ENCODE results near the gene PSEN1. TPM values are rescaled to one million over a fixed set of nuclear protein-coding genes. Genes with fewer than 3 reads are reported as not detected.

PSEN1 gene
- total RNA-seq, 1 donor from 2014 or later, result 41.1 TPM

- peaks cover 9% of the 10 kb centered on the region for H3K4me1 Mint-ChIP-seq (ENCODE audit: low read depth)
- H3K9me3 Mint-ChIP-seq, result no peaks in the 10 kb centered on the region
- DNase-seq (ENCODE audit: low spot score), result no peak
- H3K27ac Mint-ChIP-seq, result no peak overlapping the region
- peaks cover 2% of the 10 kb centered on the region for H3K36me3 Mint-ChIP-seq (ENCODE audit: low read depth)
- intact Hi-C loops (cut with micrococcal nuclease), result no loop called here
- peak overlapping the region; percentile 20 for H3K4me3 Mint-ChIP-seq
- peaks cover 2% of the 10 kb centered on the region for H3K27me3 Mint-ChIP-seq (ENCODE audit: insufficient read depth)
These were observed 133.6 kb downstream of the PSEN1 start for GRCh38 chr14:73269729-73270531.

GRCh38 chr14:73272393-73272792, 136.1 kb downstream of the PSEN1 start:
- peaks cover 2% of the 10 kb centered on the region for H3K27me3 Mint-ChIP-seq (ENCODE audit: insufficient read depth)
- intact Hi-C loops (cut with micrococcal nuclease), result no loop called here
- no peak overlapping the region for H3K27ac Mint-ChIP-seq
- H3K9me3 Mint-ChIP-seq, result no peaks in the 10 kb centered on the region
- H3K36me3 Mint-ChIP-seq (ENCODE audit: low read depth), result peaks cover 15% of the 10 kb centered on the region
- no peak overlapping the region for H3K4me3 Mint-ChIP-seq
- H3K4me1 Mint-ChIP-seq (ENCODE audit: low read depth), result peaks cover 9% of the 10 kb centered on the region
- no peak for DNase-seq (ENCODE audit: low spot score)

Other genes starting within 250 kb of the PSEN1 start
- gene DPF3, start 242.4 kb upstream of the PSEN1 start, total RNA-seq, result 2.8 and 4.3 TPM in 2 replicates
- gene DCAF4, start 210.0 kb upstream of the PSEN1 start, total RNA-seq, result 17.1 and 20.4 TPM in 2 replicates
- gene ZFYVE1, start 109.4 kb upstream of the PSEN1 start, total RNA-seq, result 7.1 and 7.6 TPM in 2 replicates
- 128 and 129 TPM in 2 replicates for gene RBM25, start 78.0 kb upstream of the PSEN1 start, total RNA-seq
- gene PAPLN, start 101.0 kb downstream of the PSEN1 start, total RNA-seq, result 0.39 and 0.96 TPM in 2 replicates